WI38 (cell line): ENCODE results near the gene VDAC1.

Experiments used
- H3K4me3 ChIP-seq: 2 replicates; pipeline ENCODE4 v1.5.1; 2011; ENCODE audit warnings: low read depth, mild to moderate bottlenecking, control low read depth, low read length
- CTCF ChIP-seq: IDR thresholded peaks from 2 replicates; pipeline ENCODE4 v1.5.1; 2012; ENCODE audit warnings: low read depth, mild to moderate bottlenecking, control low read depth, low read length

Gene VDAC1

GRCh38 chr5:133974142-133974541 is 30.6 kb downstream of the VDAC1 start:
- no peak overlapping the region for H3K4me3 ChIP-seq
- no peak for TF ChIP-seq CTCF

- TF ChIP-seq CTCF = no peak
Measured at GRCh38 chr5:133970325-133970909, 34.4 kb downstream of the VDAC1 start.

GRCh38 chr5:133969654-133970324 is 35.0 kb downstream of the VDAC1 start:
- TF ChIP-seq CTCF = no peak
- H3K4me3 ChIP-seq = 0 out of 2 replicates have a peak overlapping the region, but pooled peaks have one; percentile 7

More at GRCh38 chr5:133970325-133970909, 34.4 kb downstream of the VDAC1 start:
- H3K4me3 ChIP-seq = no peak overlapping the region

DNA sequence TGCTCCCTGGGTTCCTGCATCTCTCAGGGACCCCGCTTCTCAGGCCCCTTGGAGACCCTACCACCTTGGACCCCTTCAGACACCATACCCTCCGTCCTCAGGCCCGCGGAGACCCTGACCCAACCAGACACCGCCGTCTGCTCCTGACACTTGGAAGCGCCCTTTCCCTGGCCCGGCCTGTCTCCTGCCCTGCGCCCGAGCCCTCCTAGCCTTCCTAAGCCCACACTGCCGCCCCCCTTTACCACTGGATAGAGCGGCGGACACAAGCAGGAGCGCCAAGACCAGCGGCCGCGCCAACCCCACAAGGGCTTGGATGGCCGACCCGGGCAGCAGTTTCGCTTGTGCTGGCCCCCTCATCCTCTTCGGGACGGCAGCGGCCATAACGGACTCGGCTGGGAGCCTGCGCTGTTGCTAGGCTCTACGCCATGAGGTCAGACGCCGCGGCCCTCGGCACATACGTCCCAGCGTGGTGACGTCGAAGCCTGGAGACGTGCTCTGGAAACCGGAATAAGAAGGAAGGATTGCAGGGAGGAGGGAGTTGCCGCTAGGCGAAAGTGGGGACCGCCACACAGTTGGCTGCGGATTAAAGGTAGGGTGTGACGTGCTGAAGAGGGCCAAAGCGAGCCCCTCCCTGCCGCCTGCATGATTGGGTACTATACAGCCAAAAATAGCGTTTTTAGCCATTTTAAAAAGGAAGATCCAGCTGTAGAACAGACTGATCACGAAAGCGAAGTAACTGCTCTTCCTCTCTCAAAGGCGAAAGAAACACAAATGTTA is 36.4 kb downstream of the VDAC1 start, which contains the start of gene C5orf15:
Gene C5orf15 (minus strand): TSS at position 422 of the 777 bp plus-strand sequence. CDS start 41 bp downstream, at position 381.
- peak within 1 kb of the TSS; percentile 97 for H3K4me3 ChIP-seq
- TF ChIP-seq CTCF = no peak

DNA sequence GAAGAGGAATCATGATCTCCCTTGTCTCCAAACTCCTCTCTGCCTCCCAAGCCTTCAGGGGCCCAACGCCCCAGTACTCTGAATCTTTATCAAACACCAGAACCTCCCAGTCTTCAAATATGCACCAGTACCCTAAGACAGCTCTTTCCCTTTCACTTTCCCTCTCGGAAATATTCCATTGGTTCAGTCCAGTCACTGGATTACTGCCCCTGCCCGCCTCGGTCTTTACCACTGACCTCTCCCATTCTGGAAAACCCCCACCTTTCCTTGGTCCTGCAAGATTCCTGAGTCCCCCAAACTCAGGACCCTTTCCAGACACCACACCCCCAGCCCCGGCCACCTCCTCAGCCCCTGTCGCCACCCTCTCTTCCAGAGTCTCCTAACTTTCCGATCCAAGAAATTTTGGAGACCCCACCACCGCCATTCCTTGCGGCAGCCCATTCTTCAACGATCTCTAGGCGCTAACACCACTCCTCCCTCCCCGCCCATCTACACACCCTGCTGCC is 37.0 kb downstream of the VDAC1 start:
- peak overlapping the region; percentile 97 for H3K4me3 ChIP-seq
- TF ChIP-seq CTCF = no peak

DNA sequence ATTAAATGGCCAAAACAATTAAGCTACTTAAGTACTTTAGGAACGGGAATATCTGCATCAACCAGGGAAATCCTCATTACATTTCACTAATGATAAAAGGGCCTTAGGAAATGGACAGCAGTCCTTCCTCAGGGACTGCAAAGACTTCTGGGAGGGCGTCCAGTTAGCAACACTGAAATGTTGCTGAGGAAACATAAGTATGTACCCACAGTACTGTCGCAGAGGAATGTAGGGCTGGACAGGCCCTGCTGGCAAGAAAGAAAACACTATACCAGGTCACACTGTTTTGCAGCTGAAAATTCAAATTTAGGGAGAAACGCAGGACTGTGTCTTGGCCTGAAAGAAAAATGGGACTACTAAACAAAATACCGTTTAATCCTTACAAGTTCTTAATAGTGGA is 37.7 kb downstream of the VDAC1 start:
- no peak for TF ChIP-seq CTCF
- H3K4me3 ChIP-seq = peak overlapping the region; percentile 97

- no peak for TF ChIP-seq CTCF
- H3K4me3 ChIP-seq = no peak overlapping the region
Measured at GRCh38 chr5:133966090-133966489, 38.7 kb downstream of the VDAC1 start.
